ENCODE data around the gene SLC35F1.

Gene SLC35F1

GRCh38 chr6:118197539-118197938, 290.5 kb downstream of the SLC35F1 start:
- DNase-seq (ENCODE audit: low read depth in 2 of 2) = no peak

- DNase-seq (ENCODE audit: low read depth in 2 of 2) = no peak
Observed at GRCh38 chr6:118198746-118199145, 291.7 kb downstream of the SLC35F1 start.

GRCh38 chr6:118200160-118200559, 293.1 kb downstream of the SLC35F1 start:
- DNase-seq (ENCODE audit: low read depth in 2 of 2) = no peak

DNA sequence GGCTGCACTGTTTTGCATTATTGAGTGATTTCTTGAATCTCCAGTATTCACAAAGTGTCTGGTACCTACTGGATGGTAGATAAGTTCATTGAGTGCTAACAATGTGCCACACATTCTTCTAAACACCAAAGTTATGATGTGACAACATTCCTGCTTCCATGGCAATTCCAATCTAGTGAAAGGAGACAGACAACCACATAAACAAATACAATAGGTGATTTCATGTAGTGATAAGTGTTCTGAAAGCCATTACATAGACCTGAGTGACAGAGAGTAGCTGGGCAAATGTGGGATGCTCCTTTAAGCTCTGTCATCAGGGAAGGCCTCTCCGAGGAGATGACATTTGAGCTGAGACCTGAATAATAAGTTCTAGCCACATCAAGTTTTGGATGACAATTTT, 295.5 kb downstream of the SLC35F1 start:
- no peak for DNase-seq (ENCODE audit: low read depth in 2 of 2)

DNA sequence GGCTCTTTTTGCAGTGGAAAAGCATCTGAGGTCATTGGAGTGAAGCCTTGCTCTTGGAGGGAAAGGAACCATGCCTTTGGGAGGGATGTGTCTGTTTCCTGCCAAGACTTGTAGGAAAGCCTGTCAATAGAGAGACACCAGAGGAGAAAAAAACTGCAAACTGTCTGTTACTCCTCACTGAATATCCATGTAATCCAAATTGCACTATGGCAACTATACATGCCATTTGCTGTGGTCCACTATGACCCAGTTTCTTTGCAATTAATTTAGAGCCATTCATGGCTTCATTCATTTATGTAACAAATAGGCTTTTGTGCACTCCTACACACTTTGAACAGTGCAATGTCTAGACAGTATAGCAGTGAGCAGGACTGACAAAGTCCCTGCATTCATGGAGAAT, 296.5 kb downstream of the SLC35F1 start:
- DNase-seq (ENCODE audit: low read depth in 2 of 2) = no peak

GRCh38 chr6:118206221-118206620, 299.2 kb downstream of the SLC35F1 start:
- no peak for DNase-seq (ENCODE audit: low read depth in 2 of 2)

GRCh38 chr6:118207947-118208346, 300.9 kb downstream of the SLC35F1 start:
- DNase-seq (ENCODE audit: low read depth in 2 of 2) = no peak

- DNase-seq (ENCODE audit: low read depth in 2 of 2) = no peak
Observed at GRCh38 chr6:118212451-118213173, 305.5 kb downstream of the SLC35F1 start.

- no peak for DNase-seq (ENCODE audit: low read depth in 2 of 2)
Observed at GRCh38 chr6:118215269-118215668, 308.2 kb downstream of the SLC35F1 start.

DNA sequence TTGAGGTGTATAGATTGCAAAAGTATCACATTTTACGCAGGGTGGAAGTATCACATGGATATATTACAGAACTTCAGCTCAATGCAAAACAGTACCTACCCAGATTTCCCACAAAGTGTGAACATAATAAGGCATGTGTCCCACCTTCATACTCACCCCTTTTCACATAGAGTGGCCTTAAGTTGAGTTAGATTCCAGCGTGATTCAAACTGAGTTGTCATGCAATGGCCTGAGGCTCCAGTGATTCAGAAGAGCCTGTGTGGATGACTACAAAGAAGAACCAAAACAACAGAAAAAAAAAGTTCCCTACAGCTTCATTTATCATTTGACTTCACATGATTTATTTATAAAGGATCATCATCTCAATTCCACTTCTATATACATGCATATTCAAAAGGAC, 309.7 kb downstream of the SLC35F1 start:
- DNase-seq (ENCODE audit: low read depth in 2 of 2) = no peak

DNA sequence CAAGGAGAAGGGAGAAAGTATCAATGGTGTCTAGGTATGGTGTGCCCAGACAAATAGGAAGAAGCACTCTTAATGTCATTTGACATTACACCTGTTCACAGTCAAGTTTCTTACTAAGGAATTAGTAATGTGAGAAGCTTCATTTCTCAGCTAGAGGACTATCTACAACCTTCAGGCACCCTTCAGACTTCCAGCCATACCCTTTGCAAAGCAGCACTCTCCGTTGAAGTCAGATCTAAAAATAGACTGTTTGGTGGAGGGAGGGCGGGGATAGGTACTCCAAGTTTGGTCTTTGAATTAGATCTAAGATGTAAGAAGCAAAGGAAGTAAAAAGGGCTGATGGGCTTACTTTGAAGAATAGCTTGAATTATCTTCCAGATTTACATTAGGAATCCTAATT, 311.1 kb downstream of the SLC35F1 start:
- no peak for DNase-seq (ENCODE audit: low read depth in 2 of 2)

DNA sequence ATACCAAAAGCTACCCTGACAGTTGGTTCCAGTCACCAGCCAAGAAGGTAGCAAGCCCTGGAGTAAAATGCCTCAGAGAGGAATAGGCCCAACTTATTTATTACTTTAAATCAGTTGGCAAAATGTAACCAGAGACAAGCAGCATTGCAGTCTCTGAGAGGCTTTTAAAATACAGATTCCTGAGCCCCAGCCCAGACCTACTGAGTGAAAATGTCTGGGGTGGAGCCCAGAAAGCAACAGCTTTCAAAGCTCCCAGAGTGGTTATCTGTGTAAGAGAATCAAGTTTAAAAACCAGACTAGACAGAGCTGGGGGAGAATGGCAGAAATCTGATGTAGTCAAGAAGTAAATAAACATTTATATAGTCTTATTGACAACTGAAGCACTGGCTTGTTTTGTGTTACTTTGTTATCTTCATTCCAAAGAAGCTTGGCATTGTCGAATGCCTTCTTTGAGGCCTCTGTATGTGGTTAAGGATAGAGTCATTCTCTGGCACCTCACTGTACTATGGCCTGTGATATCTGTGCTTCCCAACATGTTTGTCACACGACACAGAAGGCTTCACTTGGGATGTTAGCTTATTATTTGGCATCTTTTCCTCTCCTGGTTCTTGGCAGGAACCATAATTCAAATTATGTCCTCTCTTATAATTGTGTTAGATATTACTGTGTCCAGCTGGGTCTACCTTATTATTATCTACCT, 313.5 kb downstream of the SLC35F1 start:
- no peak for DNase-seq (ENCODE audit: low read depth in 2 of 2)

GRCh38 chr6:118223316-118223715, 316.3 kb downstream of the SLC35F1 start:
- no peak for DNase-seq (ENCODE audit: low read depth in 2 of 2)

DNA sequence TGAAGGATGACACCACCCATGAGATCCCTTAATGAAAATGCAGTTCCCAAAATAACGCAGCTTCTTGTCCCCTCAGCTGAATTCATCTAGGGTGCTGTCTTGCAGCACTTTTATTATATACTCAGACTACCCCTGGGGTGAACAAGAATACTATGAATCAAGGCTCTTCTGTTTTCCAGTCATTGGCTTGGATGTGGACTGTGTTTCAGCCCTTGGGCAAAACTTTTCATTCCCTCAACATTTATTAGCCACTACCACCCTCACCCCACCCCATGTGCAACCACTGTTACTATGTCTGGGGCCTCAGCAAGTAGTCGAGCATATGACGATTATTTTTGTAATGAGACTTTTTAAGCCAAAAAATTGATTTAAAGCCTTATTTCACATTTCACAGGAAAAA, 321.8 kb downstream of the SLC35F1 start:
- no peak for DNase-seq (ENCODE audit: low read depth in 2 of 2)

GRCh38 chr6:118240878-118241528, 333.9 kb downstream of the SLC35F1 start:
- DNase-seq (ENCODE audit: low read depth in 2 of 2) = no peak

- DNase-seq (ENCODE audit: low read depth in 2 of 2) = no peak
Observed at GRCh38 chr6:118246406-118246805, 339.3 kb downstream of the SLC35F1 start.

- DNase-seq (ENCODE audit: low read depth in 2 of 2) = no peak
Observed at GRCh38 chr6:118248171-118248570, 341.1 kb downstream of the SLC35F1 start.

GRCh38 chr6:118249680-118250079, 342.6 kb downstream of the SLC35F1 start:
- no peak for DNase-seq (ENCODE audit: low read depth in 2 of 2)

DNA sequence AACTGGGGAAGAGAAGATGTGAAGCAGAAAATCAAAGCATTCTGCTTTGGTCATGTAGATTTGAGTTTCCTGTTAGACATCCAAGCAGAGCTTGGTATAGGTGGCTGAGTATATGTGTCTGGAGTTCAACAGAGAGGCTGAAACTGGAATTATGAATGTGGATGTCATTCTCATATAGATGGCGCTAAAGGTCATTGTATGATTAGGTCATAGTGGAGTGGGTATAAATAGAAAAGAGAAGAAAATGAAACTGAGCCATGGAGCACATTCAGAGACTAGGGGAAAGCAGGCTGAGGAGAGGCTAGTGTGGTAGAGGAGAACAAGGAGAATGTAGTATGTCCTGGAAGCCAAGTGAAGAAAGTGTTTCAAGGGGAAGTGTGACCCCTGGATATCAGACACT, 345.4 kb downstream of the SLC35F1 start:
- no peak for DNase-seq (ENCODE audit: low read depth in 2 of 2)

DNA sequence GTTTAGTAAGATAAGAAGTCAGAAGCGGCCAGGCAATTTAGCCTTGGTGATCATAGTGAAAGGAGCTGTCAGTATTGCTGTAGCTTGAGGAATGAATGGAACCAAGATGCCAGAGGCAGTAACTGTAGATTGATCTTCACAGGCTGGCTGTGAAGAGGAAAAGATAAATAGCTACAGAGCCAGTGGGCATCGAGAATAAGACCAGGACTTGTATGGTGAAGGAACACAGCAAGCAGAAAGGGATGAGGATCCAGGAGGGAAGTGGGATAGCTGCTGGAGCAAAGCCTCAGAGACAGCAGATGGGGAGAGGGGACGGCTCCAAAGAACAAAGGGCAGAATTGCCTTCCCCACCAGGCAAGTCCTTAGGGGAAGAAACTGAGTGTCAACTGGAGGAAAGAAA, 346.7 kb downstream of the SLC35F1 start:
- DNase-seq (ENCODE audit: low read depth in 2 of 2) = no peak

- DNase-seq (ENCODE audit: low read depth in 2 of 2) = no peak
Observed at GRCh38 chr6:118260833-118261232, 353.8 kb downstream of the SLC35F1 start.

- DNase-seq (ENCODE audit: low read depth in 2 of 2) = no peak
Observed at GRCh38 chr6:118263921-118264486, 356.9 kb downstream of the SLC35F1 start.

DNA sequence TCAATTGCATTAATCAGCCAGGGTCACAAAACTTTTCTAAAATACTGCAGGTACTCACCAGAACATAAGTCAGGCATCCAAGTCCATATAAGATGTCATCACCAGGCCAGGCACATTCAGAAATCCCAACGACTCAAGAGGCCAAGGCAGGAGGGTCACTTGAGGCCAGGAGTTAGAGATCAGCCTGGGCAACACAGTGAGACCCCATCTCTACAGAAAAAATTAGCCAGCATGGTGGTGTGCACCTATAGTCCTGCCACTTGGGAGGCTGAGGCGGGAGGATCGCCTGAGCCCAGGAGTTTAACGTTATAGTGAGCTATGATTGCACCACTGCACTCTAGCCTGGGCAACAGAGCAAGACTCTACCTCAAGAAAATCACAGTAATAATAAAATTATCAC, 362.6 kb downstream of the SLC35F1 start:
- no peak for DNase-seq (ENCODE audit: low read depth in 2 of 2)

Data from stimulated activated CD4-positive, alpha-beta T cell treated with anti-CD3 and anti-CD28 coated beads, Interleukin-12 subunit alpha, Interleukin-12 subunit beta, amount 100 ng/mL, for 24 hours (primary cell).